Activated naive CD4-positive, alpha-beta T cell treated with Interleukin-2 at 50 U/mL for 16 hours (primary cell): ENCODE results near the gene EIF1B.

ENCODE experiments used
- DNase-seq: peaks from one replicate; pipeline ENCODE4 v3.0.0-alpha.2; 2020

Gene EIF1B

GRCh38 chr3:40309925-40310695, 603 bp downstream of the EIF1B start:
- DNase-seq: no peak

DNA sequence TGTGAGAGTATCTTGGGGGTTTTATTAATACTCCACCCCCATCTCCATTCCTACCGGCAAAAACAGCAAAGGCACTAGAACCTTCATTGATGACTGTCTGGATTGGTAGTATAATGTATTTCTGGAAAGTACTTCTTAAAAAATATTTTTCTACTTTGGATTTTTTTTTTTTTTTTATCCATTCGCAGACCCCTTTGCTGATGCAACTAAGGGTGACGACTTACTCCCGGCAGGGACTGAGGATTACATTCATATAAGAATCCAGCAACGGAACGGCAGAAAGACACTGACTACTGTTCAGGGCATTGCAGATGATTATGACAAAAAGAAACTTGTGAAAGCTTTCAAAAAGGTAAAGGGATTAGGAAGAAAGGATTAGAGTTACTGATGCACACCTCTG, 1.2 kb downstream of the EIF1B start:
- no peak for DNase-seq

GRCh38 chr3:40312661-40313226, 3.2 kb downstream of the EIF1B start:
- no peak for DNase-seq

DNA sequence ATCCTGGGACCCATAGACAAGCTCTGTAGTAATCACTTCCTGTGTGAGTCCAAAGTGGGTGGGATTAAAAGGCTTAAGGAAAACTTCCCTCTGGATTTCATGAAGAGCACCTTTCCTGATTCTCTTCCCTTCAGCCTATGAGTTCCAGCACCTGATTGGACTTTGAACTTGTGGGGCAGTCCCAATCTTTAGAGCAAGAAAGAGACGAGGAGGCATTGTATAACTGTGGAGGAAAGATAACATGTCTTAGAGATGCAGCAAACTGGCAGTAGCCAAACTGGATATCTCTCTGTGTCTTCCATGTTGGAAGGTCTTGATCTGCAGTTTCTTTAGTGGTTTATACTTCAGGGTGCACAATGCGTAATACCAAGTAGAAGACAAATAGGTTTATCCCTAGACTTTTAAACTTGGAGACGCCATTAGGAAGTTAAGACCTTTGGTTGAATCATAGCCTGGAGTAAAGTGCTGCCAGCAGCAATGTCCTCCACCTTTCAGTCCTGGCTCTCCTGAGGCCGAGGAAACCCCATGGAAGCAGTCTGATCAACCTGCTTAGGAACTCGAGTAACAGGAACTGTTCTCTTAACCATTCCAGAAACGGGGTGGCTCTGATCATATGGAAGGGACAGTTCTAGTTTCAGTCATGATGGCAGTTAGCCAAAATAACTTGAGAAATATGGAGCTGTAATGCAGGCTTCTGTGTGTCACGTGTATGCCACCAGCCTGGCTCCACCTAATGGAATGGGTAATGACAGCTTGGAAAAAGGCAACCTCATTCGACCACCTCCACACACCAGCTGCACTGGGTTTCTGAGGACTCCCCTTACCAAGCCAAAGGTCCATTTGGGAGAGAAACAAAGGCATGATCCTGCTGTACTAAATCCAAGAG, 4.7 kb downstream of the EIF1B start:
- DNase-seq: no peak

- peak; percentile 24 for DNase-seq
Measured at GRCh38 chr3:40317061-40317855, 7.8 kb downstream of the EIF1B start.

GRCh38 chr3:40321818-40322217, 12.3 kb downstream of the EIF1B start:
- DNase-seq: no peak

DNA sequence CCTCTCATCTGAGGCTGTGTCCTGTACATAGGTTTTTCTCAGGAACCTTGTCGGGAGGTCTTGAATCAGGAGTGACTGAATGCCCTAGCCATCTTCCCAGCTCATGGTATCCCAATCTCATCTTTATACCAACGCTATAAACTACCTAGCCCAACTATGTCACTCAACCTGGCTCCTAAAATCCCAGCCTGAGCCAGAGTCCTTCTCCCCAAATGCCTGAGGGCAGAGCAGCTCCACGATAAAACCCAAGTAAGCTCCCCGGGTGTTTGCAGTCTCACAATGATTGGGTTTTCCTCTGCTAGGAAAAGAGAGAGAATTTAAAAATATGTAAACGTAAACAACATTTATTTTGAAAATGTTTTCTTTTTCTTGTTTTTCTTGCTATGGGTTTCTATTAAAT, 14.4 kb downstream of the EIF1B start:
- no peak for DNase-seq

DNA sequence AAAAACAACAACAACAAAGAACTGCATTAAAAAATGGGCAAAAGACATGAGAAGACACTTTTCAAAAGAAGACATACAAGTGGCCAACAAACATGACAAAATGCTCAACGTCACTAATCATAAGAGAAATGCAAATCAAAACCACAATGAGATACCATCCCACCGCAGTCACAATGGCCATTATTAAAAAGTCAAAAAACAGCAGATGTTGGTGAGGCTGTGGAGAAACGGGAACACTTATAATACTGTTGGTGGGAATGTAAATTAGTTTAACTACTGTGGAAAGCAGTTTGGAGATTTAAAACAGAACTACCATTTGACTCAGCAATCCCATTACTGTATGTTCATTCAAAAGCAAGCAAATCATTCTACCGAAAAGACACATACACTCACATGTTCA, 15.1 kb downstream of the EIF1B start:
- no peak for DNase-seq

- DNase-seq: no peak
Measured at GRCh38 chr3:40325465-40325864, 16.0 kb downstream of the EIF1B start.

DNA sequence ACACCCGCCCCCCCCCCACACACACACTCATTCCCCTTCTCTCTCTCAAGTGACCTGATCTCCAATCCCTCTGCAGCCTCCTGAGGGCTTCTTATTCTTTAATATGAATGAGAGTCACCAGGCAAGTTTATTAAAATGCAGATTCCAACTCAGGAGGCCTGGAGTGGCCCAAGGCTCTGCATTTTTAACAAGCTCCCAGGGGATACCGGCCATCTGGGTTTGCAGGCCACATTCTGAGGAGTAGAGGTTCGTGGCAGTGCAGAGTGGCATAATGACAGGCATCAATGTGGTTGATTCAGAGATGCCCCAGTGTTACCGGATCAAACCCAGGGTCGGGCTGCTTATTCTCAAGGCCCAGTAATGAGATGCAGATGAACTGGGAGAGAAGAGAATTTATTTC, 18.9 kb downstream of the EIF1B start:
- DNase-seq: no peak

DNA sequence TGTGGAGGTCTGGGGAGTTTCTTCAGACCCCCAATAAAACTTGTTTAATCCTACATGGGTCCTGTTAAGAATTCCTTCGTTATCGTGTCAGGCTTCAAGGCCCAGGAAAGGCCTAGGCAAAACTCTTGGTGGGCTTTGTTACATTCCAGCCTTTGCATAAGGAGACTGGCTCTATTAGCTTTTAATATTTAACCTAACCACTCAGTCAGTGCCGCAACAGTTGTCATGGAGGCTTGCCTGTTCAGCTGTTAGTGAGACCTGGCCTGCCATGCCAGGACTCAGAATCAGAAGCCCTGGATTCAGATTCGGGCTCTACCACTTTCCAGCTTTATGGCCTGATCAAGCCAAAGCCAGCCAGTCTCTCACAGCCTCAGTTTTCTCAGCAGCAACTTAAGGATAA, 19.6 kb downstream of the EIF1B start:
- no peak for DNase-seq

GRCh38 chr3:40332684-40333083, 23.2 kb downstream of the EIF1B start:
- no peak for DNase-seq

DNA sequence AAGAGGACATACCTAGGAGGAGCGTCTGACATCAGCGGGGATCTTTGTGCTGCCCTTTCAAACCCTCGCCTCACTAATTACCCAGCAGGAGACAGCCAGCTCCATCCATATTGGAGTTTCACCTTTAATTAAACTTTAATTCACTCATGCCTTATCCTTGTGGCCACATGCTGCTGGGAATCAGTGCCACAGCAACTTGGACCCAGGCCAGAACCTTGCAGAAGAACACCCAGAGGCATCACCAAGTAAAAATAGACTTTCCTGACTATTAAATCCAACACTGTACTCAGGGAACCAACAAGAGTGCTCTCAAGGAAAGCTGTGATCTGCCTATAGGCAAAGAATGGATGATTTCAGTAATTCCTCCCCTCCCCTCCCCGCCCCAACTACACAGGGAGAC, 23.9 kb downstream of the EIF1B start:
- DNase-seq: no peak

- no peak for DNase-seq
Measured at GRCh38 chr3:40333852-40334251, 24.3 kb downstream of the EIF1B start.

GRCh38 chr3:40336101-40336500, 26.6 kb downstream of the EIF1B start:
- no peak for DNase-seq

GRCh38 chr3:40336511-40337135, 27.1 kb downstream of the EIF1B start:
- DNase-seq: no peak

GRCh38 chr3:40337136-40338108, 27.9 kb downstream of the EIF1B start:
- peak; percentile 9 for DNase-seq

- no peak for DNase-seq
Measured at GRCh38 chr3:40339871-40340270, 30.4 kb downstream of the EIF1B start.

DNA sequence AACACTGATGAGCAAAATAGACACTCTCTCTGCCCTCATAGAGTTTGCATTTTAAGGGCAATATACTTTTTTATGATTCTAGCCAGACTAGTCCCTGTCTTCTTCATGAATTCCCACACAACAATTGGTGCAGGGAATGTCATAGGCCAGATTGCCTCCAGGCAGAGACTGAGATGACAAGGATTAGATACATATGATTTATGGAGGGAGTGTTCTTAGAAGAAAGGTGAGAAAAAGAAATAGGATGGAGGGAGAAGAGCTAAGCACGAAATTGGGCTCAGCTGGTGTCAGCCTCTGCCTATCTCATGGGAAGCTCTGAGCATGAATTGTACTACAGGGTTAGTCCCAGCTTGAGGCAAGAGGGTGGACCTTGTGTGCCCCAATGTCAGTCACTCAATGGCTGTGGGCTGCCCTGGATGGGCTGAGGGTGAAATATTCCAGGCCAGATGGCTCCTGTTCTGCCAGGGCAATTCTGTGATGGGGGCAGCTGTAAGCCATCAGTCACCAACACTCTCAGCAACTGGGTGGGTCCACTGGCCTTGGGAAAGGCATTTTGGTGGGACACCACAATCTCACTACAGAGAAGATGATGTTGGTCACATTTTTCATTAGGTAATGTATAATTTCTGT, 31.1 kb downstream of the EIF1B start:
- DNase-seq: no peak

DNA sequence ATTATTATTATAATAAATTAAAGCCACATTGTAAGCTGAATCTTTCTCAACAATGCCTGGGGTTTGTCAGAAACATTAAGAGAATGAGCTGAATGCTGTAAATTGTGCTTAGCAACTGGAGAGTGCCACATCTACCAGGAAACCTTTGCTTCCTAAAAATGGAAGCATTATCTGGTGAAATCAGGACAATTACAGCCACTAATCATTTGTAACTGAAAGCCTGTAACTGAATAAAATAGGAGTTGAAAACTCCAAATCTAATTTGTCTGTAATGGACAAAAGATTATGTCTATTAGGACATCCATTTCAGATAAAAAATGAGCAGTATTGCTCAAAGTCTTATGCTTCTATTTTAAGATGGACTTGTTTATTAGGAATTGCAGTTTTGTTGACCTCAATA, 32.2 kb downstream of the EIF1B start:
- DNase-seq: no peak

DNA sequence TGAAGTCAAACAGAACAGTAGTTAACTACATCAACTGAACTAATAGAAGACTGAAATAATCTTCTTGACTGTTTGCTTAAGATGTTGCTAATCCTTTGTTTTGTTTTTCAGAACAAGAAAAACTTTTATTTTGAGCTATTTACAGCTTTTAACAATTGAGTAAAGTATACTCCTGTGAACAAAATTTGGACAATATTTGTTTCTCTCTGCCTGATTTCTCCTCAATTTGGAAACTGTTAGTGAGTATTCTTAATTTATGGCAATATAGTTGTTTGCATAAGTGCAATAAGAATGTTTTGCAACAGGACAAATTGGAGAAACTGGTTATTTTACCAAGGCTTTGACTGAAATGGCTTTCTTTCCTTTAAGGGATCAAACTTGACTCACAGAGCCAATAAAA, 41.0 kb downstream of the EIF1B start:
- DNase-seq: no peak
